ENCODE measurements around the gene LIPI. TPM values are rescaled to one million over a fixed set of nuclear protein-coding genes. Genes with fewer than 3 reads are reported as not detected.

The LIPI gene
- total RNA-seq, 1 experiment from 2014 or later: not detected

DNA sequence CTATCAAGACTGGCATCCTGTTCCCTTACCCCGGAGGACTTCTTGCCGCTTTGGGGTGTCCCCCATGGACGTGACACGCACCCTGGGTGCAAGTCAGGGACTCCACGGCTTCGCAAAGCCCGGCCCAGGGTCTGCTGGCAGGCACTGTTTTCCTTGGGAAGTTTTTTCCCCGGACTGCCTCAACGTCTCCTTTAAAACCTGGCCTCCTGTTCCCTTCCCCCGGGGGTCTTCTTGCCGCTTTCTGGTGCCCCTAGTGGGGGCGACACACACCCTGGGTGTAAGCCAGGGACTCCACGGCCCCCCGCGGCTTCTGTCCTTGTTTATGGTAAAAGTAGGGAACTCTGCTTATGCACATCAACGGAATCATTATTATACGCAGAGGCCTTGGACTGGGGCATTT is 136.6 kb downstream of the LIPI start:
- H3K36me3 Mint-ChIP-seq (ENCODE audit: insufficient read depth, unreplicated experiment): peaks cover 7% of the 10 kb centered on the region
- CTCF ChIA-PET: no interaction called here
- no peak for DNase-seq
- peaks cover 28% of the 10 kb centered on the region for H3K9me3 Mint-ChIP-seq (ENCODE audit: unreplicated experiment)
- Histone ChIP-seq H3K9me3 (no peaks in the 10 kb centered on the region), H3K4me3 (ENCODE audit: low read depth, low read length) (no peak overlapping the region), H3K36me3 (ENCODE audit: control insufficient read depth, insufficient read depth, low read length) (no peaks in the 10 kb centered on the region), H3K4me1 (no peaks in the 10 kb centered on the region), H3K27me3 (replicated peaks; ENCODE audit: control insufficient read depth, insufficient read depth, low read length) (no peaks in the 10 kb centered on the region)
- no peak overlapping the region for H3K4me3 Mint-ChIP-seq (ENCODE audit: unreplicated experiment)
- POLR2A ChIA-PET: no interaction called here
- intact Hi-C loops (cut with micrococcal nuclease; ENCODE audit: unreplicated experiment): no loop called here
- BruUV-seq (replicated peaks): no TSS peak
- no peaks in the 10 kb centered on the region for H3K4me1 Mint-ChIP-seq (ENCODE audit: low read depth, unreplicated experiment)
- TF ChIP-seq CTCF (IDR thresholded peaks at IDR 0.05; ENCODE audit: insufficient read depth in 1 of 2, low read depth in 1 of 2, low read length in 1 of 2, severe bottlenecking in 1 of 2, unreplicated experiment in 1 of 2): no peak
- H3K27me3 Mint-ChIP-seq (ENCODE audit: insufficient read depth, unreplicated experiment): no peaks in the 10 kb centered on the region
- H3K27ac Mint-ChIP-seq (ENCODE audit: unreplicated experiment): no peak overlapping the region

- H3K27ac Mint-ChIP-seq (ENCODE audit: unreplicated experiment): no peak overlapping the region
- Histone ChIP-seq H3K36me3 (ENCODE audit: control insufficient read depth, insufficient read depth, low read length) (no peaks in the 10 kb centered on the region), H3K27me3 (replicated peaks; ENCODE audit: control insufficient read depth, insufficient read depth, low read length) (no peaks in the 10 kb centered on the region), H3K4me1 (no peaks in the 10 kb centered on the region), H3K4me3 (ENCODE audit: low read depth, low read length) (no peak overlapping the region), H3K9me3 (no peaks in the 10 kb centered on the region)
- peaks cover 7% of the 10 kb centered on the region for H3K36me3 Mint-ChIP-seq (ENCODE audit: insufficient read depth, unreplicated experiment)
- no peak overlapping the region for H3K4me3 Mint-ChIP-seq (ENCODE audit: unreplicated experiment)
- intact Hi-C loops (cut with micrococcal nuclease; ENCODE audit: unreplicated experiment): no loop called here
- no peaks in the 10 kb centered on the region for H3K4me1 Mint-ChIP-seq (ENCODE audit: low read depth, unreplicated experiment)
- BruUV-seq (replicated peaks): no TSS peak
- ChIA-PET POLR2A (no interaction called here), CTCF (no interaction called here)
- H3K27me3 Mint-ChIP-seq (ENCODE audit: insufficient read depth, unreplicated experiment): no peaks in the 10 kb centered on the region
- TF ChIP-seq CTCF (IDR thresholded peaks at IDR 0.05; ENCODE audit: insufficient read depth in 1 of 2, low read depth in 1 of 2, low read length in 1 of 2, severe bottlenecking in 1 of 2, unreplicated experiment in 1 of 2): no peak
- peaks cover 24% of the 10 kb centered on the region for H3K9me3 Mint-ChIP-seq (ENCODE audit: unreplicated experiment)
- DNase-seq: no peak
Observed at GRCh38 chr21:14073615-14074014, 137.1 kb downstream of the LIPI start.

DNA sequence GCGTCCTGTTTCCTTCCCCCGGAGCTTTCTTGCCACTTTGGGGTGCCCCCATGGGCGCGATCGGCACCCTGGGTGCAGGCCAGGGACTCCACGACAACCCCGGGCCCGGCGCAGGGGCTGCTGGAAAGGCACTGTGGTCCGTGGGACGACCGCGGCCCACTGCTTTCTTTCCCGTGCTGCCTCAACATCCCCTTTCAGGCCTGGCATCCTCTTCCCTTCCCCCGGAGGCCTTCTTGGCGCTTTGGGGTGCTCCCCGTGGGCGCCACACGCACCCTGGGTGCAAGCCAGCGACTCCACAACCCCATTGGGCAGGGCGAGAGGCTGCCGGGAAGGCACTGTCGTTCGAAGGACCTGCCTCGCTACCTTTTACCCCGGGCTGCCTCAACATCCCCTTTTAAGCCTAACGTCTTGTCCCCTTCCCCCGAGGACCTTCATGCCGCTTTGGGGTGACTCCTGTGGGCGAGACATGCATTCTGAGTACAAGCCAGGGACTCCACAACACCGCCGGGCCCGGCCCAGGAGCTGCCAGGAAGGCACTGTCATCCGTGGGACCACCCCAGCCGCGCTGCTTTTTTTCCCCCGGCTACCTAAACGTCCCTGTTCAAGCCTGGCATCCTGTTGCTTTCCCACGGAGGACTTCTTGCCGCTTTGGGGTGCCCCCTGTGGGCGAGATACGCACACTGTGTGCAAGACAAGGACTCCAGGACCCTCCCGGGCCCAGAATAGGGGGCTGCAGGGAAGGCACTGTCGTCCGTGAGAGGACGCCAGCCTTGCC is 137.8 kb downstream of the LIPI start:
- no peaks in the 10 kb centered on the region for H3K27me3 Mint-ChIP-seq (ENCODE audit: insufficient read depth, unreplicated experiment)
- Histone ChIP-seq H3K4me3 (ENCODE audit: low read depth, low read length) (no peak overlapping the region), H3K27me3 (replicated peaks; ENCODE audit: control insufficient read depth, insufficient read depth, low read length) (no peaks in the 10 kb centered on the region), H3K4me1 (no peaks in the 10 kb centered on the region), H3K36me3 (ENCODE audit: control insufficient read depth, insufficient read depth, low read length) (no peaks in the 10 kb centered on the region), H3K9me3 (no peaks in the 10 kb centered on the region)
- no peak overlapping the region for H3K4me3 Mint-ChIP-seq (ENCODE audit: unreplicated experiment)
- no peaks in the 10 kb centered on the region for H3K4me1 Mint-ChIP-seq (ENCODE audit: low read depth, unreplicated experiment)
- ChIA-PET POLR2A (no interaction called here), CTCF (no interaction called here)
- peaks cover 17% of the 10 kb centered on the region for H3K9me3 Mint-ChIP-seq (ENCODE audit: unreplicated experiment)
- no peak for DNase-seq
- BruUV-seq (replicated peaks): no TSS peak
- TF ChIP-seq CTCF (IDR thresholded peaks at IDR 0.05; ENCODE audit: insufficient read depth in 1 of 2, low read depth in 1 of 2, low read length in 1 of 2, severe bottlenecking in 1 of 2, unreplicated experiment in 1 of 2): no peak
- peaks cover 7% of the 10 kb centered on the region for H3K36me3 Mint-ChIP-seq (ENCODE audit: insufficient read depth, unreplicated experiment)
- intact Hi-C loops (cut with micrococcal nuclease; ENCODE audit: unreplicated experiment): no loop called here
- H3K27ac Mint-ChIP-seq (ENCODE audit: unreplicated experiment): no peak overlapping the region
